CD14-positive monocyte (primary cell): ENCODE results near the gene ZNF335. TPM values are rescaled to one million over a fixed set of nuclear protein-coding genes. Genes with fewer than 3 reads are reported as not detected.

ENCODE experiments used
- DNase-seq, 3 donors: peaks; one replicate each; pipeline ENCODE4 v3.0.0-alpha.2; 2011 to 2022
- H2AFZ ChIP-seq: 2 replicates; pipeline ENCODE4 v1.6.0; 2012; ENCODE audit warnings: mild to moderate bottlenecking, low read depth, low read length, inconsistent platforms; ENCODE audit not compliant: insufficient read depth, poor library complexity, severe bottlenecking
- H3K27ac ChIP-seq, 2 donors: 1 replicate in 1 of 2; 2 replicates in 1 of 2; pipeline ENCODE4 v1.5.1; 2012 to 2013; ENCODE audit warnings: low read length in 2 of 2, control low read depth in 1 of 2, inconsistent platforms in 1 of 2, low read depth in 1 of 2, mild to moderate bottlenecking in 1 of 2
- H3K27me3 ChIP-seq, 2 donors: one replicate each; pipeline versions ENCODE4 v1.6.0 to v1.6.1; 2011 to 2013; ENCODE audit warnings: low read length in 2 of 2; ENCODE audit not compliant: control insufficient read depth in 2 of 2, insufficient read depth in 2 of 2
- H3K36me3 ChIP-seq, 2 donors: replicated peaks in 1 of 2; 1 replicate in 1 of 2; 2 replicates in 1 of 2; pipeline versions ENCODE4 v1.5.1 to v1.6.1; 2012 to 2013; ENCODE audit warnings: low read length in 2 of 2, control low read depth in 1 of 2, inconsistent platforms in 1 of 2, mild to moderate bottlenecking in 1 of 2; ENCODE audit not compliant: insufficient read depth in 2 of 2, control insufficient read depth in 1 of 2
- H3K4me1 ChIP-seq, 2 donors: 1 replicate in 1 of 2; 2 replicates in 1 of 2; pipeline versions ENCODE4 v1.5.1 to v1.6.1; 2012 to 2013; ENCODE audit warnings: low read length in 2 of 2, control low read depth in 1 of 2, inconsistent platforms in 1 of 2, mild to moderate bottlenecking in 1 of 2, moderate library complexity in 1 of 2; ENCODE audit not compliant: insufficient read depth in 2 of 2, control insufficient read depth in 1 of 2
- H3K4me2 ChIP-seq: replicated peaks from 2 replicates; pipeline ENCODE3; 2012; ENCODE audit warnings: low read length, moderate library complexity, mild to moderate bottlenecking; ENCODE audit not compliant: poor library complexity, severe bottlenecking; ENCODE audit errors: extremely low read depth
- H3K4me3 ChIP-seq, 3 experiments: fragments of 200-600 bp in 1 of 3; sonication (generic) in 1 of 3; replicated peaks in 1 of 3; 1 replicate in 2 of 3; 2 replicates in 1 of 3; pipeline ENCODE4 v1.5.1; 2011 to 2013; ENCODE audit warnings: low read length in 3 of 3, mild to moderate bottlenecking in 3 of 3, control low read depth in 2 of 3, low read depth in 2 of 3, inconsistent platforms in 1 of 3, moderate library complexity in 1 of 3
- H3K79me2 ChIP-seq: 2 replicates; pipeline ENCODE4 v1.6.0; 2012; ENCODE audit warnings: mild to moderate bottlenecking, control low read depth, inconsistent platforms, low read length, moderate library complexity; ENCODE audit not compliant: insufficient read depth
- H3K9ac ChIP-seq: 2 replicates; pipeline ENCODE4 v1.6.0; 2017; ENCODE audit warnings: low read length, mild to moderate bottlenecking; ENCODE audit not compliant: insufficient read depth, poor library complexity, severe bottlenecking
- H3K9me3 ChIP-seq, 2 donors: replicated peaks in 1 of 2; 1 replicate in 1 of 2; 2 replicates in 1 of 2; pipeline versions ENCODE4 v1.5.1 to v1.6.1; 2012 to 2013; ENCODE audit warnings: low read length in 2 of 2, control low read depth in 1 of 2; ENCODE audit not compliant: control insufficient read depth in 1 of 2, insufficient read depth in 1 of 2
- H4K20me1 ChIP-seq: 2 replicates; pipeline ENCODE4 v1.6.0; 2012; ENCODE audit warnings: mild to moderate bottlenecking, low read length, control low read depth, moderate library complexity; ENCODE audit not compliant: insufficient read depth
- H3K27ac Mint-ChIP-seq, 7 donors: one replicate each; pipeline ENCODE4 v1.8.0; 2020; ENCODE audit warnings: mild to moderate bottlenecking in 7 of 7, mixed read lengths in 7 of 7, moderate library complexity in 6 of 7, inconsistent platforms in 2 of 7
- H3K27me3 Mint-ChIP-seq, 3 donors: one replicate each; pipeline ENCODE4 v1.8.0; 2021 to 2022; ENCODE audit warnings: low read depth in 3 of 3, mild to moderate bottlenecking in 3 of 3, mixed read lengths in 3 of 3, moderate library complexity in 3 of 3, inconsistent platforms in 1 of 3
- H3K36me3 Mint-ChIP-seq, 2 donors: one replicate each; pipeline ENCODE4 v1.8.0; 2020; ENCODE audit warnings: mixed read lengths in 2 of 2, inconsistent platforms in 1 of 2, mild to moderate bottlenecking in 1 of 2
- H3K4me1 Mint-ChIP-seq: one replicate; pipeline ENCODE4 v1.8.0; 2020; ENCODE audit warnings: mild to moderate bottlenecking, mixed read lengths
- H3K4me3 Mint-ChIP-seq, 2 donors: one replicate each; pipeline ENCODE4 v1.8.0; 2020; ENCODE audit warnings: mild to moderate bottlenecking in 2 of 2, mixed read lengths in 2 of 2, moderate library complexity in 1 of 2
- H3K9me3 Mint-ChIP-seq, 7 donors: one replicate each; pipeline ENCODE4 v1.8.0; 2020 to 2022; ENCODE audit warnings: mixed read lengths in 7 of 7, mild to moderate bottlenecking in 6 of 7, moderate library complexity in 6 of 7, inconsistent platforms in 2 of 7
- WGBS: methylation state at CpG from one replicate; pipeline ENCODE4 v1.1.5; 2013; ENCODE audit warnings: missing lambda C conversion rate; ENCODE audit not compliant: insufficient coverage; 5-methylcytosine and 5-hydroxymethylcytosine counted together
- intact Hi-C, 2 donors: fragments of 100-400 bp; cut with micrococcal nuclease; formaldehyde crosslinking; loops; one replicate each; pipeline versions ENCODE4 v1.15.0 to v1.15.1; 2023
- polyA plus RNA-seq, 3 donors: library from polyadenylated mRNA; depleted of rRNA in 1 of 3; unstranded in 2 of 3; stranded (reverse) in 1 of 3; fragments of 300-500 nt in 2 of 3; fragments of >200 nt in 1 of 3; fragmentation: Illumina TruSeq in 2 of 3; gene quantifications; 1 replicate in 2 of 3; 2 replicates in 1 of 3; pipeline ENCODE4 v1.2.3, GENCODE V29; 2012 to 2021
- TF ChIP-seq, protein P1 (sequence below): fragments of 200-600 bp; IDR thresholded peaks from one replicate; pipeline ENCODE4 v1.8.0; 2022; ENCODE audit warnings: antibody characterized with exemption, mild to moderate bottlenecking

The ZNF335 gene
- polyA plus RNA-seq, 3 donors, result 2.7 to 39.6 (median 3.1) TPM

DNA sequence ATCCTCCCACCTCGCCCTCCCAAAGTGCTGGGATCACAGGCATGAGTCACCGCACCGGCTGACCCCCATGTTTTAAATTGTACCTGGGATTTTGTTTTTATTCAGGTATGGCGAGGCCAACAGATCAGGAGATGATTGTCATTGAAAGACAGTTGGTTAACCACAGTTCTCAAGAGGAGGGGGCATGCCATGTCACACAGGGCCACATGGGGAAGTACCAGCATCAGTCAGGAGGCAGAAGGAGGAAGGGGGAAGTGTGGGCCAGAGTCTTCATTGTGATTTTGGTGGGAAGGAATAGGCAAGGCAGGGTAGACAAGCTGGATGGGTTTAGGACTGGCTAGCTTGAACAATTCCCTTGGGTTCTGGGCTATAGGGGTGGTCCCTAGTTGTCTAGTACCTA is 26.8 kb upstream of the ZNF335 start:
- H3K4me1 Mint-ChIP-seq, result peaks cover 73% of the 10 kb centered on the region
- Histone ChIP-seq H3K36me3 (no peaks in the 10 kb centered on the region), H3K4me2 (peak overlapping the region; percentile 40), H3K9me3 (no peaks in the 10 kb centered on the region), H3K4me1 (peaks cover 74 to 80% of the 10 kb centered on the region in 2 donors), H3K27ac (peak overlapping the region; percentile 92 to 94), H2AFZ (no peak overlapping the region), H3K4me3 (peak overlapping the region in 1 of 3 experiments; percentile 11), H3K79me2 (no peaks in the 10 kb centered on the region), H4K20me1 (no peaks in the 10 kb centered on the region), H3K9ac (peak overlapping the region; percentile 72), H3K27me3 (peaks cover 10 to 22% of the 10 kb centered on the region in 2 donors)
- 0% methylated on average over 1 of the region's 4 CpGs for WGBS
- TF ChIP-seq, protein P1, sequence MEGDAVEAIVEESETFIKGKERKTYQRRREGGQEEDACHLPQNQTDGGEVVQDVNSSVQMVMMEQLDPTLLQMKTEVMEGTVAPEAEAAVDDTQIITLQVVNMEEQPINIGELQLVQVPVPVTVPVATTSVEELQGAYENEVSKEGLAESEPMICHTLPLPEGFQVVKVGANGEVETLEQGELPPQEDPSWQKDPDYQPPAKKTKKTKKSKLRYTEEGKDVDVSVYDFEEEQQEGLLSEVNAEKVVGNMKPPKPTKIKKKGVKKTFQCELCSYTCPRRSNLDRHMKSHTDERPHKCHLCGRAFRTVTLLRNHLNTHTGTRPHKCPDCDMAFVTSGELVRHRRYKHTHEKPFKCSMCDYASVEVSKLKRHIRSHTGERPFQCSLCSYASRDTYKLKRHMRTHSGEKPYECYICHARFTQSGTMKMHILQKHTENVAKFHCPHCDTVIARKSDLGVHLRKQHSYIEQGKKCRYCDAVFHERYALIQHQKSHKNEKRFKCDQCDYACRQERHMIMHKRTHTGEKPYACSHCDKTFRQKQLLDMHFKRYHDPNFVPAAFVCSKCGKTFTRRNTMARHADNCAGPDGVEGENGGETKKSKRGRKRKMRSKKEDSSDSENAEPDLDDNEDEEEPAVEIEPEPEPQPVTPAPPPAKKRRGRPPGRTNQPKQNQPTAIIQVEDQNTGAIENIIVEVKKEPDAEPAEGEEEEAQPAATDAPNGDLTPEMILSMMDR, result no peak
- peak; percentile 88 to 94 (median 89) for DNase-seq
- peaks cover 11 to 16% of the 10 kb centered on the region in 2 donors for H3K36me3 Mint-ChIP-seq
- intact Hi-C loops, result no loop called here
- peaks cover 29 to 45% (median 35%) of the 10 kb centered on the region in 3 donors for H3K27me3 Mint-ChIP-seq
- peaks cover 0 to 5% (median 0%) of the 10 kb centered on the region in 7 donors for H3K9me3 Mint-ChIP-seq
- H3K27ac Mint-ChIP-seq, result peak overlapping the region; percentile 97 to 99 (median 99)
- H3K4me3 Mint-ChIP-seq, result peak overlapping the region in 1 of 2 donors; percentile 77

DNA sequence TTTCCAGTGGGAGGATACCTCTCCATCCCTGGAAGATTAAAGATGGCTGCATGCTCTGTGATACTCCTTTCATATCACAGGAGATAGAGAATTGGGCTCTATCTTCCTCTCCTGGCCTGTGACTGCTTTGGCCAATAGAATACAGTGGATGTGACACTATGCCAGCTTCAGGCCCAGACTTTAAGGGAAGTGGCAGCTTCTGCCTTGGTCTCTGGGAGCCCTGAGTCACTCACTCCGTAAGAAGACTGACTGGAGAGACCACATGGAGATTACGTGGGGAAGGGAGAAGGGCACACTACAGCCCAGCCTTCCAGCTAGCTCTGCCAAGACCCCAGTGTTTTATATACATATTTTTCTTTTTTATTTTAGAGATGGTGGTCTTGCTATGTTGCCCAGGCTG is 26.3 kb upstream of the ZNF335 start:
- H3K27ac ChIP-seq, result peak overlapping the region; percentile 92 to 94
- DNase-seq, result peak; percentile 93 to 98 (median 97)
- H3K27me3 ChIP-seq, result peaks cover 10 to 22% of the 10 kb centered on the region in 2 donors
- H3K4me3 ChIP-seq, result no peak overlapping the region
- WGBS, result no CpG with 5 or more reads among the region's 2 CpGs
- H3K9ac ChIP-seq, result peak overlapping the region; percentile 72
- Mint-ChIP-seq H3K9me3 (peaks cover 0 to 5% (median 0%) of the 10 kb centered on the region in 7 donors), H3K4me3 (peak overlapping the region in 1 of 2 donors; percentile 77), H3K27ac (peak overlapping the region; percentile 97 to 99 (median 99)), H3K27me3 (peaks cover 30 to 46% (median 35%) of the 10 kb centered on the region in 3 donors), H3K36me3 (peaks cover 9 to 14% of the 10 kb centered on the region in 2 donors), H3K4me1 (peaks cover 73% of the 10 kb centered on the region)
- H3K79me2 ChIP-seq, result no peaks in the 10 kb centered on the region
- peaks cover 74 to 80% of the 10 kb centered on the region in 2 donors for H3K4me1 ChIP-seq
- H3K9me3 ChIP-seq, result no peaks in the 10 kb centered on the region
- no peaks in the 10 kb centered on the region for H4K20me1 ChIP-seq
- TF ChIP-seq, protein P1, result no peak
- H3K4me2 ChIP-seq, result peak overlapping the region; percentile 40
- no peaks in the 10 kb centered on the region for H3K36me3 ChIP-seq
- intact Hi-C loops, result no loop called here
- no peak overlapping the region for H2AFZ ChIP-seq
